GM12874 (cell line): Measurements from ENCODE around the gene ALDH1A3.

Source experiments
- TF ChIP-seq, protein P1 (sequence below): IDR thresholded peaks from 2 replicates; pipeline ENCODE4 v1.5.1; 2011; ENCODE audit warnings: low read depth, mild to moderate bottlenecking, control low read depth, low read length, moderate library complexity; ENCODE audit not compliant: insufficient read depth

ALDH1A3 gene

DNA sequence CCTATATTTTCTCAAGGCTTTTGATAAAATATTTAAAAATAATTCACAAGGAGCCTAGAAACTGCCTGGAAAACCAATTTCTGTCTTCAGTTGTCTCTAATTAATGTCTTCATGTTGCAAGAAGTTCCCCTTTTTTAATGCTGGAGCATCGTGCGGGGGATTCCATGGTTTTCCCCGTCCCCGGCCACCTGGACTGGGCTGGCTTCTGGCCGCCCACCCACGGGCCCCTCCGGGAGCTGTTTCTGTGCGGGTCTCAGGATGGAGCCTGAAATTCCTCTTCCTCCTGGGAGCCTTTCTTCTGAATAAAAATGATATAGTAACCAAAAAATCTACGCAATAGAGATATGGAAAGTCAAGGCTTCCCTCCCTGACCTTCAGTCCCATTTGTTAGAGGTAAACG is 31.5 kb downstream of the ALDH1A3 start:
- TF ChIP-seq, protein P1, sequence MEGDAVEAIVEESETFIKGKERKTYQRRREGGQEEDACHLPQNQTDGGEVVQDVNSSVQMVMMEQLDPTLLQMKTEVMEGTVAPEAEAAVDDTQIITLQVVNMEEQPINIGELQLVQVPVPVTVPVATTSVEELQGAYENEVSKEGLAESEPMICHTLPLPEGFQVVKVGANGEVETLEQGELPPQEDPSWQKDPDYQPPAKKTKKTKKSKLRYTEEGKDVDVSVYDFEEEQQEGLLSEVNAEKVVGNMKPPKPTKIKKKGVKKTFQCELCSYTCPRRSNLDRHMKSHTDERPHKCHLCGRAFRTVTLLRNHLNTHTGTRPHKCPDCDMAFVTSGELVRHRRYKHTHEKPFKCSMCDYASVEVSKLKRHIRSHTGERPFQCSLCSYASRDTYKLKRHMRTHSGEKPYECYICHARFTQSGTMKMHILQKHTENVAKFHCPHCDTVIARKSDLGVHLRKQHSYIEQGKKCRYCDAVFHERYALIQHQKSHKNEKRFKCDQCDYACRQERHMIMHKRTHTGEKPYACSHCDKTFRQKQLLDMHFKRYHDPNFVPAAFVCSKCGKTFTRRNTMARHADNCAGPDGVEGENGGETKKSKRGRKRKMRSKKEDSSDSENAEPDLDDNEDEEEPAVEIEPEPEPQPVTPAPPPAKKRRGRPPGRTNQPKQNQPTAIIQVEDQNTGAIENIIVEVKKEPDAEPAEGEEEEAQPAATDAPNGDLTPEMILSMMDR = no peak

DNA sequence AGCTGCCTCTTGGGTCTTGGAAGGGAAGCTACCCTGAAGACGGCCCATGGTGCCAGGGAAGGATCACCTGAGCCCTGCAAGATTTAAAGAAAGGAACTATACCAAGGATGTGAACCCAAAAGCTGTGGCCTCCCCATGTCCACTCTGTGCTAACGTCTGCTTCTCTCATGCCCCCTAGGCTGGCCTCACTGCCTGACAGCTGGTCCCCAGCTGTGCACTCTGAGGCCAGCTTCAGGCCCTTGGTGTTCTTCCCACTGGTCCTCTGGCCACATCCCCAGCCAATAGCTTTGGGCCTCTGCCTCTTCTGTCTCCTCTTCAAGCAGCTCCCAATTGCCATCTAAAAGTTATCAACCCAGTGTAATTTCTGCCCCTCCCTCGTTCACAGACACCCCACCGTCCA is 34.3 kb downstream of the ALDH1A3 start:
- TF ChIP-seq, protein P1 = no peak

DNA sequence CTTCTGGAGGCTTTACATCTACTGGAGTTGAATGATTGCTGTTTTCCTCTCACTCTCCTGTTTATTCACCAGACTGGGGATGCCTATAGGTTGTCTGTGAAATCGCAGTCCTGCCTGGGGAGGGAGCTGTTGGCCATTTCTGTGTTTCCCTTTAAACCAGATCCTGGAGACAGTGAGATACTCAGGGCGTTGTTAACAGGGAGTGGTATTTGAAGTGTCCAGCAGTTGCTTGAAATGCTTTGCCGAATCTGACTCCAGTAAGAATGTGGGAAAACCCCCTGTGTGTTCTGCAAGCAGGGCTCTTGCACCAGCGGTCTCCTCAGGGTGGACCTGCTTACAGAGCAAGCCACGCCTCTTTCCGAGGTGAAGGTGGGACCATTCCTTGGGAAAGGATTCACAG is 35.2 kb downstream of the ALDH1A3 start:
- TF ChIP-seq, protein P1 = no peak

DNA sequence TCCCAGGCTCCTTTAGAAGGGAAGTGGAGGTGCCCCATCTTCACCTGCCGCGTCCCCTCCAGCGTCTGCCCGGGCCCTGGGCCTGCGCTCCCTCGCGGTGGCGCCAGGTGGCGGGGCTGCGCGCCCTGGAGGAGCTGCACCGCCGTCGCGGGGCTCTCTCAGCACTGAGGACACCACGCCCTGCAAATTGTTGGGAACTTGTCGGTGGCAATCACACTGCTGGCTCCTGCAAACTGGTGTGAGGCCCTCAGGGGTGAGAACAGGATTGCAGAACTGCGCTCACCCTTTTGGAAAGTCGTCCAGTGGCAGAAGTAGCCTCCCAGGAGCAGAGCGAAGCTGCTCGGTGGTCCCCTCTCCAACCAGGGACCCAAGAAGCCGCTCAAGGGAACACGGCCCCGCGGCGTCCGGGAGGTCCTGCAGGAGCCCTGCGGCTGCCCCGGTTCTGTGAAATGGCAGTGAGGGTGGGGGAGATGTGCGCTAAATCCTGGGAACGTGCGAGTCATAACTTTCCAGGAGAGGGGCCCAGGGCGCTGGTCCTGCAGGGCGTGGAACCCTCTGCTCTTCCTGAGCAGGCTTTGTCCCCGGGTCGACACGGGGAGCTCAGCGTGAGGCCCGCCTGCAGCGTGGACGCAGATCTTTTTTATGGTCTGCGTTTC is 38.5 kb downstream of the ALDH1A3 start:
- TF ChIP-seq, protein P1 = peak; percentile 96

DNA sequence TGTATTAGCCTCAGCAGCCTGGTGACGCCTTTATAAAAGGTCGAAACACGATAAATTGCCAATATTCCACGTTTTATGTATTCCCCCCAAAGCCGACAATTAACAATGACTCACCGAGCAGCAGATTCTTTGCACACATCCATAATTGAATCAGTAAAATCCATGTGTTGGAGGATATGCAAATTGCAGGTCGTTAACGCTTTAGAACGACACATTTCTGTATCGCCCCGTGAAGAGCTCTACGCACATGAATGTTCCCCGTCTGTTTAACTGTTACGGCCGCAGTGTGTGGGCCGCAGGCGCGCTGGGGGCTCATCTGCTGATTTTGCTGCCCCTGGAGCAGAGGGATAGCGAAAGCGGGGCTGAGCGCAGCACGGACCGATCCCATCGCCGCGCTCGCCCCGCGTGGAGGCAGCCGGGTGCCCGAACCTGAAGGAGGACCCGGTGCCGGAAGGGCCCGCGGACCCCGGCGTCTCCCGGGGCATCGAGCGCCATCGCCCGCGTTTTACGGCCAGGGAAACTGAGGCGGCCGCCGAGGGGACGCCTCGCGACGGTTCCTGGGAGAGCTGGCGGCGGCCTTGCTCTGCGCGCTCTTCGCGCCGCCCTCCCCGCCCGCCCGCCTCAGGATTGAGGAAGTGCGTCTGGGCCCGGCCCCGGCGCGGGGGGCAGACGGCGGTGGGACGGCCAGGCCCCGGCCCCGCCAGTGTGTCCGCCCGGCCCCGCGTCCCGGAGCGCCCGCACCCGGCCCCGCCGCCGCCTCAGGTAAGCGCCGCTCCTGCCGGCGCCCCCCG is 39.3 kb downstream of the ALDH1A3 start, which contains the start of gene LRRK1:
LRRK1 (plus strand) TSS at position 668 of the 791 bp plus-strand sequence. CDS start 5,276 bp downstream, outside the sequence.
- TF ChIP-seq, protein P1 = no peak

DNA sequence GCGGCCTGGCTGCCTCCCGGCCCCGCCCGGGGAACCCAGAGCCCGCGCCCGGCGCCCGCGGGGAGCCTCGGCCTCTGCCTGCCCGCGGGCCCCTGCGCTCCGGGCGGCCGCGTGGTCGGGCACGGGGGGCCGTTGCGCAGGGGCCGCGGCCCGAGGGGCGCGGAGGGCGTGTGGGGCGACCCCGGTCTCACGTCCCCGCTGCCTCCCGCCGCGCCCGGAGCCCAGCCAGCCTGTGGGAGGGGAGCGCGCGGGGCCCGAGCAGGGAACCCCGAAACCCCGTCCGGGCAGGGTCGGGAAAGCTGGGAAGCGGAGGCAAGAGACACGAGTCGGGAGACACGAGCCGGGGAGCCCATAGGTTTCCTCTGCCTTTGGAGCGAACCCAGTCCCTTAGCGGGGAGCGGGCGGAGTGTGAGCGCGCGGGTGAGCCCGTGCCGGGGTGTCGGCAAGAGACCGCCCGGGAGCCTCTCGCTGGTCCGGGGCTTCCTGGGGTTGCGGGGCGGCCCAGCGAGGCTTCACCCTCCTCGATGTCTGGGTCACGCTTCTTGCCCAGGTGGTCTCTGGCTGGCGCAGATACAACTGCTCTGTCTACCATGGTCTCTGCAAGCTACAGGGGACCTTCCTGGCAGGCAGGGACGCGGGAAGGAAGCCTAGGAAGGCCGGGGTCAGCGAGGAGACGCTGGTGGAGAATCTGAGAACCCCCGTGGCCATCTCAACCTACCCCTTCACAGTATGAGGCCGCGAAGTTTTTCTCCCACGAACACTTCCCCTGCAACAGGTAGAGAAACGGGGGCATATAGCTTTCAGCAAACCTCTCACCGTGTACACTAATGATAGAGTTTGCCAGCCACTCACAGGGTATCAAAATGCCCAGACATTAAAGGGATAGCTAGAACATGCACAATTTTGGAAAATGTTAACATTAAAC is 40.1 kb downstream of the ALDH1A3 start:
- TF ChIP-seq, protein P1 = no peak

DNA sequence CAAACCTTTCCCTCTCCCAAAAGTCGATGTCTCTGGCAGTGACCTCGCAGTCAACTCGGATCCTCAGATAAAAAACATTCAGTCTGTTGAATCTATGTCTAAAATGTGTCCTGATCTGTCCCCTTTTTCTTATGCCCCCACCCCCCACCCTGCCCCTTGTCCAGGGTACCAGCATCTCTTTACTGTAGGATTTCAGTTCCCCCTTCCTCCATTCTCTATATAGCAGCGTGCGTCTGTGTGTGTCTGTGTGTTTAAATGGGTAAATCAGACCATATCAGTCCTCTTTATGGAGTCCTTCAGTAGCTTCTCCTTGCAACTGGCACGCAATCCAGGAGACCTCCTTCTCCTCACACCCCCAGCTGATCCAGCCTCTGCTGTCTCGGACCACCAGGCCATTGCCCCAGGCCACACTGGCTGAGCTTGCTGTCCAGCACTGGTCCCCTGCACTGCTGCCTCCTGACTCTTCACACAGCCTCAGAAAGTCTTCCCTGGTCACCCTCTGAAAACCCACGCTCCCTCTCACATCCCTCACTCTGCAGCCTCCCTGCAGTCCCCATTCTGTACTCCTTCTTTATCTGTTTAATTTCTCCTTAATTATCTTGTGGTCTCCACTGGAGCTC is 41.0 kb downstream of the ALDH1A3 start:
- TF ChIP-seq, protein P1 = no peak
